IMR-90 (cell line): ENCODE results near the gene VPS8. TPM values are rescaled to one million over a fixed set of nuclear protein-coding genes. Genes with fewer than 3 reads are reported as not detected.

Source experiments
- ATAC-seq: fragments of 200-7000 bp; cut with Tn5 transposase; 2 replicates; pipeline ENCODE4 v1.9.1; 2020; ENCODE audit warnings: low read depth, mild to moderate bottlenecking, moderate library complexity
- BruUV-seq: library from RNA; stranded (reverse); fragments of 400-500 nt; replicated peaks from 2 replicates; lab custom pipeline; 2021; lab: Mats Ljungman, UMichigan
- CTCF ChIA-PET: fragments of 300-600 bp; formaldehyde crosslinking; extraction: SDS; loops from one replicate; lab custom pipeline; 2021; ENCODE audit warnings: antibody characterized with exemption; lab: Yijun Ruan, JAX
- POLR2A ChIA-PET: fragments of 300-600 bp; sonication (Branson Sonifier 250); formaldehyde crosslinking; loops from one replicate; lab custom pipeline; 2022; ENCODE audit warnings: antibody characterized with exemption; ENCODE audit not compliant: unreplicated experiment; lab: Charles Lee
- DNase-seq: peaks from one replicate; pipeline ENCODE4 v3.0.0; 2013
- H2AFZ ChIP-seq: replicated peaks from 2 replicates; pipeline ENCODE3; 2013; ENCODE audit warnings: low read length, mild to moderate bottlenecking; ENCODE audit not compliant: poor library complexity
- H2AK5ac ChIP-seq: 2 replicates; pipeline ENCODE4 v1.6.1; 2013; ENCODE audit warnings: low read depth, low read length, inconsistent platforms
- H2AK9ac ChIP-seq: replicated peaks from 2 replicates; pipeline ENCODE3; 2013; ENCODE audit warnings: mild to moderate bottlenecking, low read depth, low read length, moderate library complexity; ENCODE audit not compliant: poor library complexity
- H2BK120ac ChIP-seq: 2 replicates; pipeline ENCODE4 v1.6.1; 2013; ENCODE audit warnings: low read depth, low read length, inconsistent platforms
- H2BK15ac ChIP-seq: 3 replicates; pipeline ENCODE4 v1.6.1; 2013; ENCODE audit warnings: low read depth, low read length, inconsistent platforms
- H2BK20ac ChIP-seq: 2 replicates; pipeline ENCODE4 v1.6.1; 2013; ENCODE audit warnings: low read depth, mild to moderate bottlenecking, inconsistent platforms, low read length, moderate library complexity
- H2BK5ac ChIP-seq: 2 replicates; pipeline ENCODE4 v1.6.1; 2013; ENCODE audit warnings: mild to moderate bottlenecking, low read depth, low read length, inconsistent platforms; ENCODE audit not compliant: poor library complexity, severe bottlenecking
- H3K14ac ChIP-seq: replicated peaks from 2 replicates; pipeline ENCODE4 v1.6.1; 2013; ENCODE audit warnings: low read depth, low read length, inconsistent platforms
- H3K18ac ChIP-seq: 2 replicates; pipeline ENCODE4 v1.6.1; 2013; ENCODE audit warnings: low read depth, low read length, control low read depth
- H3K23ac ChIP-seq: 2 replicates; pipeline ENCODE4 v1.6.1; 2013; ENCODE audit warnings: low read depth, low read length, inconsistent platforms
- H3K27ac ChIP-seq: 2 replicates; pipeline ENCODE4 v1.5.1; 2013; ENCODE audit warnings: mild to moderate bottlenecking, control low read depth, low read length; ENCODE audit not compliant: insufficient read depth
- H3K27me3 ChIP-seq: 2 replicates; pipeline ENCODE4 v1.6.1; 2013; ENCODE audit warnings: low read length; ENCODE audit not compliant: control insufficient read depth, insufficient read depth
- H3K36me3 ChIP-seq: 2 replicates; pipeline ENCODE4 v1.6.1; 2013; ENCODE audit warnings: low read length, mixed read lengths; ENCODE audit not compliant: control insufficient read depth, insufficient read depth
- H3K4ac ChIP-seq: 2 replicates; pipeline ENCODE4 v1.6.1; 2013; ENCODE audit warnings: low read depth, low read length, inconsistent platforms
- H3K4me1 ChIP-seq: 2 replicates; pipeline ENCODE4 v1.6.1; 2013; ENCODE audit warnings: low read length, mixed read lengths; ENCODE audit not compliant: control insufficient read depth, insufficient read depth
- H3K4me2 ChIP-seq: 2 replicates; pipeline ENCODE4 v1.6.1; 2013; ENCODE audit warnings: low read depth, mild to moderate bottlenecking, control low read depth, low read length, moderate library complexity
- H3K4me3 ChIP-seq: 2 replicates; pipeline ENCODE4 v1.5.1; 2013; ENCODE audit warnings: low read depth, mild to moderate bottlenecking, control low read depth, low read length, moderate library complexity; ENCODE audit not compliant: insufficient read depth
- H3K56ac ChIP-seq: 2 replicates; pipeline ENCODE4 v1.6.1; 2013; ENCODE audit warnings: low read length, inconsistent platforms; ENCODE audit not compliant: insufficient read depth; ENCODE audit errors: extremely low read depth
- H3K79me1 ChIP-seq, 2 experiments: 2 replicates each; pipeline ENCODE4 v1.6.1; 2013; ENCODE audit warnings: low read length in 2 of 2, inconsistent platforms in 1 of 2, low read depth in 1 of 2
- H3K9ac ChIP-seq: 2 replicates; pipeline ENCODE4 v1.6.1; 2013; ENCODE audit warnings: low read depth, low read length, control low read depth
- H3K9me1 ChIP-seq: 2 replicates; pipeline ENCODE4 v1.6.1; 2013; ENCODE audit warnings: low read length, inconsistent platforms; ENCODE audit not compliant: insufficient read depth
- H3K9me3 ChIP-seq: 2 replicates; pipeline ENCODE4 v1.6.1; 2013; ENCODE audit warnings: low read length; ENCODE audit not compliant: control insufficient read depth, insufficient read depth
- H4K20me1 ChIP-seq: 2 replicates; pipeline ENCODE4 v1.6.1; 2013; ENCODE audit warnings: low read length, inconsistent platforms; ENCODE audit not compliant: insufficient read depth
- H4K5ac ChIP-seq: 2 replicates; pipeline ENCODE4 v1.6.1; 2013; ENCODE audit warnings: mild to moderate bottlenecking, low read depth, low read length, control low read depth
- H4K8ac ChIP-seq, 2 experiments: 2 replicates each; pipeline ENCODE4 v1.6.1; 2013; ENCODE audit warnings: low read depth in 2 of 2, low read length in 2 of 2, control low read depth in 1 of 2, inconsistent platforms in 1 of 2
- H4K91ac ChIP-seq: 2 replicates; pipeline ENCODE4 v1.6.1; 2013; ENCODE audit warnings: low read depth, low read length, inconsistent platforms; ENCODE audit not compliant: insufficient read depth
- CEBPB ChIP-seq: IDR thresholded peaks from 2 replicates; pipeline ENCODE4 v1.6.1; 2012; ENCODE audit warnings: low read depth, low read length, improper control_type of control experiment
- CHD1 ChIP-seq: IDR thresholded peaks from 2 replicates; pipeline ENCODE4 v1.6.1; 2012; ENCODE audit warnings: low read depth, low read length, improper control_type of control experiment
- CTCF ChIP-seq: conservative IDR thresholded peaks from 2 replicates; pipeline ENCODE4 v1.5.1; 2012; ENCODE audit warnings: mild to moderate bottlenecking, low read depth, low read length, improper control_type of control experiment
- ELK1 ChIP-seq: fragments of 150-350 bp; IDR thresholded peaks from 2 replicates; pipeline ENCODE4 v1.6.1; 2016; ENCODE audit warnings: low read depth, mild to moderate bottlenecking, low read length, moderate library complexity, borderline replicate concordance
- FOS ChIP-seq: fragments of 150-350 bp; IDR thresholded peaks from 2 replicates; pipeline ENCODE4 v1.6.1; 2016; ENCODE audit warnings: low read depth, low read length
- MAFK ChIP-seq: IDR thresholded peaks from 2 replicates; pipeline ENCODE4 v1.6.1; 2012; ENCODE audit warnings: low read depth, low read length, improper control_type of control experiment
- MAZ ChIP-seq: IDR thresholded peaks from 2 replicates; pipeline ENCODE4 v1.6.1; 2012; ENCODE audit warnings: low read depth, mild to moderate bottlenecking, low read length, improper control_type of control experiment, moderate library complexity, borderline replicate concordance
- MXI1 ChIP-seq: IDR thresholded peaks from 2 replicates; pipeline ENCODE4 v1.6.1; 2012; ENCODE audit warnings: low read depth, mild to moderate bottlenecking, low read length, moderate library complexity, borderline replicate concordance
- NFE2L2 ChIP-seq: fragments of 150-350 bp; IDR thresholded peaks from 2 replicates; pipeline ENCODE4 v1.6.1; 2016; ENCODE audit warnings: low read depth, mild to moderate bottlenecking, low read length
- POLR2A ChIP-seq: IDR thresholded peaks from 2 replicates; pipeline ENCODE4 v1.6.1; 2012; ENCODE audit warnings: mild to moderate bottlenecking, low read depth, low read length
- RAD21 ChIP-seq: IDR thresholded peaks from 2 replicates; pipeline ENCODE4 v1.6.1; 2012; ENCODE audit warnings: low read length, improper control_type of control experiment
- RCOR1 ChIP-seq: IDR thresholded peaks from 2 replicates; pipeline ENCODE4 v1.6.1; 2012; ENCODE audit warnings: mild to moderate bottlenecking, low read length, improper control_type of control experiment; ENCODE audit not compliant: insufficient replicate concordance
- RFX5 ChIP-seq: IDR thresholded peaks from 2 replicates; pipeline ENCODE4 v1.8.0; 2012; ENCODE audit warnings: low read depth, mild to moderate bottlenecking, low read length, moderate library complexity
- SMC3 ChIP-seq: fragments of 150-350 bp; IDR thresholded peaks from 2 replicates; pipeline ENCODE4 v1.6.1; 2016; ENCODE audit warnings: low read depth, mild to moderate bottlenecking, antibody characterized with exemption, low read length, moderate library complexity
- USF2 ChIP-seq: fragments of 150-350 bp; IDR thresholded peaks from 2 replicates; pipeline ENCODE4 v1.6.1; 2017; ENCODE audit warnings: mild to moderate bottlenecking, antibody characterized with exemption, low read length, low read depth
- WGBS, 2 experiments: methylation state at CpG; one replicate each; pipeline versions ENCODE4 v1.1.5 to v1.1.7; 2013; ENCODE audit warnings: missing lambda C conversion rate in 2 of 2; ENCODE audit not compliant: insufficient read length in 1 of 2; ENCODE audit errors: extremely low coverage in 2 of 2; 5-methylcytosine and 5-hydroxymethylcytosine counted together
- dilution Hi-C: fragments of 300-500 bp; cut with HindIII; formaldehyde crosslinking; loops from one replicate; pipeline ENCODE4 v1.14.3; 2018; ENCODE audit warnings: low sequenced_read_pairs; ENCODE audit not compliant: unreplicated experiment
- in situ Hi-C: fragments of 300-500 bp; cut with MboI; formaldehyde crosslinking; loops from 3 replicates; pipeline ENCODE4 v1.14.3; 2019; ENCODE audit warnings: low sequenced_read_pairs, inconsistent platforms, mixed read lengths
- intact Hi-C: fragments of 100-400 bp; cut with micrococcal nuclease; formaldehyde crosslinking; loops from 2 replicates; pipeline ENCODE4 v1.10.0; 2022
- polyA plus RNA-seq, 3 experiments: library from polyadenylated mRNA; depleted of rRNA; stranded (reverse); fragments of >200 nt; gene quantifications; 2 replicates each; pipeline ENCODE4 v1.2.3, GENCODE V29; 2012; ENCODE audit warnings: low replicate concordance in 1 of 3
- total RNA-seq: library from RNA; depleted of rRNA; stranded (reverse); fragments of >200 nt; gene quantifications from 2 replicates; pipeline ENCODE4 v1.2.3, GENCODE V29; 2012

Gene VPS8
- total and polyA plus RNA-seq, 2 of the 4 experiments (the other 2 are of a cell fraction), result 14.0 to 56.1 TPM

- TF ChIP-seq CEBPB (no peak), POLR2A (no peak), ELK1 (no peak), NFE2L2 (no peak), RCOR1 (no peak), SMC3 (no peak), FOS (no peak), RFX5 (no peak), CTCF (no peak), MAFK (no peak), MXI1 (no peak), MAZ (no peak), USF2 (no peak), CHD1 (no peak), RAD21 (no peak)
- ATAC-seq (no peak), DNase-seq (no peak)
- dilution Hi-C loops (no loop called here), intact Hi-C loops (no loop called here), in situ Hi-C loops (no loop called here)
- no peak overlapping the region for H3K4me3 ChIP-seq
- H2AK9ac ChIP-seq, result no peak overlapping the region
- H3K14ac ChIP-seq, result no peak overlapping the region
- no peak overlapping the region for H2BK20ac ChIP-seq
- H2AK5ac ChIP-seq, result no peak overlapping the region
- no peak overlapping the region for H2AFZ ChIP-seq
- peaks cover 12% of the 10 kb centered on the region for H3K36me3 ChIP-seq
- no peaks in the 10 kb centered on the region for H4K20me1 ChIP-seq
- H3K9me3 ChIP-seq, result no peaks in the 10 kb centered on the region
- H3K27ac ChIP-seq, result no peak overlapping the region
- no peak overlapping the region for H3K9ac ChIP-seq
- H3K56ac ChIP-seq, result no peak overlapping the region
- H2BK15ac ChIP-seq, result no peak overlapping the region
- no peak overlapping the region for H4K5ac ChIP-seq
- H3K4ac ChIP-seq, result no peak overlapping the region
- no peak overlapping the region for H4K91ac ChIP-seq
- H2BK5ac ChIP-seq, result no peak overlapping the region
- H3K4me1 ChIP-seq, result no peaks in the 10 kb centered on the region
- H4K8ac ChIP-seq, result no peak overlapping the region
- POLR2A ChIA-PET, result no interaction called here
- no peak overlapping the region for H3K18ac ChIP-seq
- H3K27me3 ChIP-seq, result no peaks in the 10 kb centered on the region
- BruUV-seq, result no TSS peak
- no peaks in the 10 kb centered on the region for H3K79me1 ChIP-seq
- H2BK120ac ChIP-seq, result no peak overlapping the region
- H3K23ac ChIP-seq, result no peak overlapping the region
- WGBS, 2 experiments, result 100% methylated on average over 1 of the region's 1 CpG; no CpG with 5 or more reads in 1 of the 2 experiments
- CTCF ChIA-PET, result interaction anchor here (0.5 kb wide), 1 partner anchor 1228 kb away, joined by 3 read pairs; no protein-coding TSS in a partner anchor
- no peak overlapping the region for H3K4me2 ChIP-seq
- no peaks in the 10 kb centered on the region for H3K9me1 ChIP-seq
Observed at GRCh38 chr3:184993394-184993793, 181.4 kb downstream of the VPS8 start.
